Upper lobe of left lung (tissue), 4 donors: ENCODE measurements around the gene MINPP1.

Experiments used
- CTCF ChIP-seq, 6 experiments: fragments of 450-650 bp in 4 of 6; fragments of 200-600 bp in 2 of 6; sonication (generic) in 2 of 6; IDR thresholded peaks; one replicate each; pipeline ENCODE4 v1.5.1; 2016 to 2019; ENCODE audit warnings: antibody characterized with exemption in 6 of 6
- POLR2A ChIP-seq, 4 donors: fragments of 450-650 bp; IDR thresholded peaks; one replicate each; pipeline ENCODE4 v1.5.1; 2016 to 2017; ENCODE audit warnings: antibody characterized with exemption in 4 of 4, mild to moderate bottlenecking in 2 of 4

- TF ChIP-seq CTCF (IDR thresholded peaks at IDR 0.05) (no peak), POLR2A (IDR thresholded peaks at IDR 0.05) (no peak)
Observed at GRCh38 chr10:87546971-87547413, 42.3 kb downstream of the MINPP1 start.
